T-helper 17 cell (primary cell): ENCODE data around the gene PACS1. TPM values are rescaled to one million over a fixed set of nuclear protein-coding genes. Genes with fewer than 3 reads are reported as not detected.

Experiments used
- ATAC-seq: fragments of 150-1000 bp; cut with Tn5 transposase; 2 replicates; pipeline ENCODE4 v1.10.0; 2021; ENCODE audit warnings: mild to moderate bottlenecking, moderate library complexity
- DNase-seq, 3 donors: peaks; one replicate each; pipeline versions ENCODE4 v3.0.0 to v3.0.0-alpha.2; 2020 to 2021
- H3K9me3 ChIP-seq: one replicate; pipeline ENCODE4 v1.7.0; 2013; ENCODE audit warnings: low read length, mild to moderate bottlenecking; ENCODE audit not compliant: control insufficient read depth, poor library complexity, severe bottlenecking
- H3K27ac Mint-ChIP-seq: one replicate; pipeline ENCODE4 v1.8.0; 2022; ENCODE audit warnings: mild to moderate bottlenecking, moderate library complexity, mixed read lengths
- H3K27me3 Mint-ChIP-seq: one replicate; pipeline ENCODE4 v1.8.0; 2022; ENCODE audit warnings: mixed read lengths
- H3K36me3 Mint-ChIP-seq: one replicate; pipeline ENCODE4 v1.8.0; 2022; ENCODE audit warnings: low read depth, mixed read lengths
- H3K4me1 Mint-ChIP-seq: one replicate; pipeline ENCODE4 v1.8.0; 2022; ENCODE audit warnings: mild to moderate bottlenecking, mixed read lengths
- H3K4me3 Mint-ChIP-seq: one replicate; pipeline ENCODE4 v1.8.0; 2022; ENCODE audit warnings: mild to moderate bottlenecking, moderate library complexity, mixed read lengths
- total RNA-seq, 4 donors: library from RNA in 2 of 4; stranded (reverse) in 2 of 4; gene quantifications; one replicate each; pipeline ENCODE4 v1.2.3 and lab custom pipeline; 2022 to 2026

Gene PACS1
- total RNA-seq, 2 donors from 2014 or later = 215 to 227 TPM

- no peak overlapping the region for H3K4me3 Mint-ChIP-seq
- DNase-seq = no peak
- no peak for ATAC-seq
- no peaks in the 10 kb centered on the region for H3K9me3 ChIP-seq
- H3K27me3 Mint-ChIP-seq = no peaks in the 10 kb centered on the region
- H3K36me3 Mint-ChIP-seq = peaks cover 2% of the 10 kb centered on the region
- H3K27ac Mint-ChIP-seq = peak overlapping the region; percentile 69
- H3K4me1 Mint-ChIP-seq = peaks cover 33% of the 10 kb centered on the region
Measured at GRCh38 chr11:66133216-66133775, 63.2 kb downstream of the PACS1 start.

- no peak for ATAC-seq
- peaks cover 28% of the 10 kb centered on the region for H3K4me1 Mint-ChIP-seq
- no peaks in the 10 kb centered on the region for H3K9me3 ChIP-seq
- H3K27ac Mint-ChIP-seq = peak overlapping the region; percentile 87
- H3K27me3 Mint-ChIP-seq = no peaks in the 10 kb centered on the region
- DNase-seq = no peak
- H3K36me3 Mint-ChIP-seq = peaks cover 2% of the 10 kb centered on the region
- H3K4me3 Mint-ChIP-seq = no peak overlapping the region
Measured at GRCh38 chr11:66136752-66137123, 66.7 kb downstream of the PACS1 start.

GRCh38 chr11:66139817-66140404 is 69.8 kb downstream of the PACS1 start:
- H3K4me1 Mint-ChIP-seq = peaks cover 24% of the 10 kb centered on the region
- H3K27me3 Mint-ChIP-seq = no peaks in the 10 kb centered on the region
- DNase-seq (no peak), ATAC-seq (no peak)
- no peaks in the 10 kb centered on the region for H3K9me3 ChIP-seq
- H3K27ac Mint-ChIP-seq = peak overlapping the region; percentile 57
- no peak overlapping the region for H3K4me3 Mint-ChIP-seq
- H3K36me3 Mint-ChIP-seq = peaks cover 2% of the 10 kb centered on the region

GRCh38 chr11:66142370-66143263 is 72.5 kb downstream of the PACS1 start:
- Mint-ChIP-seq H3K4me1 (peaks cover 36% of the 10 kb centered on the region), H3K36me3 (no peaks in the 10 kb centered on the region), H3K27me3 (no peaks in the 10 kb centered on the region), H3K4me3 (no peak overlapping the region), H3K27ac (no peak overlapping the region)
- DNase-seq (no peak), ATAC-seq (no peak)
- H3K9me3 ChIP-seq = no peaks in the 10 kb centered on the region

- H3K9me3 ChIP-seq = no peaks in the 10 kb centered on the region
- Mint-ChIP-seq H3K27ac (no peak overlapping the region), H3K4me3 (no peak overlapping the region), H3K36me3 (no peaks in the 10 kb centered on the region), H3K4me1 (peaks cover 36% of the 10 kb centered on the region), H3K27me3 (no peaks in the 10 kb centered on the region)
- DNase-seq (no peak), ATAC-seq (no peak)
Measured at GRCh38 chr11:66143264-66143566, 73.1 kb downstream of the PACS1 start.

GRCh38 chr11:66143996-66144678 is 74.1 kb downstream of the PACS1 start:
- DNase-seq = no peak
- Mint-ChIP-seq H3K4me1 (peaks cover 36% of the 10 kb centered on the region), H3K27me3 (no peaks in the 10 kb centered on the region), H3K4me3 (no peak overlapping the region), H3K27ac (peak overlapping the region; percentile 60), H3K36me3 (no peaks in the 10 kb centered on the region)
- no peaks in the 10 kb centered on the region for H3K9me3 ChIP-seq
- no peak for ATAC-seq

- Mint-ChIP-seq H3K4me3 (no peak overlapping the region), H3K4me1 (peaks cover 37% of the 10 kb centered on the region), H3K27me3 (no peaks in the 10 kb centered on the region), H3K27ac (peak overlapping the region; percentile 73), H3K36me3 (no peaks in the 10 kb centered on the region)
- DNase-seq = no peak
- H3K9me3 ChIP-seq = no peaks in the 10 kb centered on the region
- no peak for ATAC-seq
Measured at GRCh38 chr11:66146074-66146473, 76.0 kb downstream of the PACS1 start.

- ATAC-seq = no peak
- no peak overlapping the region for H3K27ac Mint-ChIP-seq
- no peaks in the 10 kb centered on the region for H3K9me3 ChIP-seq
- H3K4me1 Mint-ChIP-seq = peaks cover 40% of the 10 kb centered on the region
- H3K4me3 Mint-ChIP-seq = no peak overlapping the region
- no peaks in the 10 kb centered on the region for H3K27me3 Mint-ChIP-seq
- H3K36me3 Mint-ChIP-seq = peaks cover 2% of the 10 kb centered on the region
- DNase-seq = no peak
Measured at GRCh38 chr11:66146940-66147339, 76.9 kb downstream of the PACS1 start.

GRCh38 chr11:66150140-66150539 is 80.1 kb downstream of the PACS1 start:
- Mint-ChIP-seq H3K4me3 (no peak overlapping the region), H3K27me3 (no peaks in the 10 kb centered on the region), H3K4me1 (peaks cover 31% of the 10 kb centered on the region), H3K36me3 (peaks cover 2% of the 10 kb centered on the region), H3K27ac (peak overlapping the region; percentile 85)
- no peaks in the 10 kb centered on the region for H3K9me3 ChIP-seq
- ATAC-seq (no peak), DNase-seq (no peak)

GRCh38 chr11:66150725-66151124 is 80.7 kb downstream of the PACS1 start:
- H3K27ac Mint-ChIP-seq = peak overlapping the region; percentile 85
- H3K4me1 Mint-ChIP-seq = peaks cover 26% of the 10 kb centered on the region
- ATAC-seq (no peak), DNase-seq (no peak)
- no peaks in the 10 kb centered on the region for H3K27me3 Mint-ChIP-seq
- H3K4me3 Mint-ChIP-seq = no peak overlapping the region
- peaks cover 2% of the 10 kb centered on the region for H3K36me3 Mint-ChIP-seq
- H3K9me3 ChIP-seq = no peaks in the 10 kb centered on the region

- DNase-seq (no peak), ATAC-seq (no peak)
- peak overlapping the region; percentile 85 for H3K27ac Mint-ChIP-seq
- no peak overlapping the region for H3K4me3 Mint-ChIP-seq
- H3K36me3 Mint-ChIP-seq = peaks cover 2% of the 10 kb centered on the region
- H3K4me1 Mint-ChIP-seq = peaks cover 27% of the 10 kb centered on the region
- H3K9me3 ChIP-seq = no peaks in the 10 kb centered on the region
- no peaks in the 10 kb centered on the region for H3K27me3 Mint-ChIP-seq
Measured at GRCh38 chr11:66151273-66151672, 81.2 kb downstream of the PACS1 start.

- Mint-ChIP-seq H3K27ac (peak overlapping the region; percentile 37), H3K4me1 (peaks cover 35% of the 10 kb centered on the region), H3K36me3 (peaks cover 2% of the 10 kb centered on the region), H3K27me3 (no peaks in the 10 kb centered on the region), H3K4me3 (no peak overlapping the region)
- no peaks in the 10 kb centered on the region for H3K9me3 ChIP-seq
- DNase-seq (no peak), ATAC-seq (no peak)
Measured at GRCh38 chr11:66154109-66154508, 84.0 kb downstream of the PACS1 start.

- no peaks in the 10 kb centered on the region for H3K9me3 ChIP-seq
- Mint-ChIP-seq H3K27me3 (no peaks in the 10 kb centered on the region), H3K36me3 (peaks cover 2% of the 10 kb centered on the region), H3K4me1 (peaks cover 33% of the 10 kb centered on the region), H3K4me3 (no peak overlapping the region), H3K27ac (no peak overlapping the region)
- DNase-seq (no peak), ATAC-seq (no peak)
Measured at GRCh38 chr11:66155387-66156073, 85.5 kb downstream of the PACS1 start.
